Effector memory CD4-positive, alpha-beta T cell (primary cell): ENCODE measurements around the gene PCBP3.

Experiments used
- DNase-seq, 3 donors: peaks; one replicate each; pipeline ENCODE4 v3.0.0-alpha.2; 2020
- H3K27ac ChIP-seq: 2 replicates; pipeline ENCODE4 v1.7.0; 2013; ENCODE audit warnings: mild to moderate bottlenecking, low read length, moderate library complexity; ENCODE audit not compliant: insufficient read depth, poor library complexity, severe bottlenecking
- H3K27me3 ChIP-seq: replicated peaks from 2 replicates; pipeline ENCODE4 v1.7.0; 2013; ENCODE audit warnings: mild to moderate bottlenecking, low read length; ENCODE audit not compliant: insufficient read depth, control insufficient read depth, poor library complexity, severe bottlenecking
- H3K36me3 ChIP-seq: 2 replicates; pipeline ENCODE4 v1.7.0; 2013; ENCODE audit warnings: mild to moderate bottlenecking, low read length, moderate library complexity; ENCODE audit not compliant: control insufficient read depth, insufficient read depth
- H3K4me1 ChIP-seq: 2 replicates; pipeline ENCODE4 v1.7.0; 2013; ENCODE audit warnings: low read length, mild to moderate bottlenecking; ENCODE audit not compliant: control insufficient read depth, insufficient read depth, poor library complexity, severe bottlenecking
- H3K4me3 ChIP-seq: 2 replicates; pipeline ENCODE4 v1.7.0; 2013; ENCODE audit warnings: low read length, low read depth, mild to moderate bottlenecking; ENCODE audit not compliant: insufficient read depth, poor library complexity, severe bottlenecking
- H3K9me3 ChIP-seq: 2 replicates; pipeline ENCODE4 v1.7.0; 2013; ENCODE audit warnings: mild to moderate bottlenecking, low read length, moderate library complexity; ENCODE audit not compliant: control insufficient read depth

The PCBP3 gene

GRCh38 chr21:45766501-45766900 lies 123.0 kb downstream of the PCBP3 start:
- DNase-seq = no peak
- Histone ChIP-seq H3K9me3 (no peaks in the 10 kb centered on the region), H3K27ac (no peak overlapping the region), H3K4me1 (no peaks in the 10 kb centered on the region), H3K27me3 (no peaks in the 10 kb centered on the region), H3K4me3 (no peak overlapping the region), H3K36me3 (no peaks in the 10 kb centered on the region)

- H3K36me3 ChIP-seq = no peaks in the 10 kb centered on the region
- no peak for DNase-seq
- H3K27me3 ChIP-seq = no peaks in the 10 kb centered on the region
- H3K9me3 ChIP-seq = no peaks in the 10 kb centered on the region
- H3K4me1 ChIP-seq = no peaks in the 10 kb centered on the region
- H3K4me3 ChIP-seq = no peak overlapping the region
- H3K27ac ChIP-seq = no peak overlapping the region
Measured at GRCh38 chr21:45767071-45768006, 123.8 kb downstream of the PCBP3 start.

GRCh38 chr21:45768011-45768739 lies 124.7 kb downstream of the PCBP3 start:
- DNase-seq = no peak
- Histone ChIP-seq H3K4me1 (no peaks in the 10 kb centered on the region), H3K27me3 (no peaks in the 10 kb centered on the region), H3K27ac (no peak overlapping the region), H3K4me3 (no peak overlapping the region), H3K9me3 (no peaks in the 10 kb centered on the region), H3K36me3 (no peaks in the 10 kb centered on the region)

- Histone ChIP-seq H3K4me3 (no peak overlapping the region), H3K27me3 (no peaks in the 10 kb centered on the region), H3K4me1 (no peaks in the 10 kb centered on the region), H3K9me3 (no peaks in the 10 kb centered on the region), H3K36me3 (no peaks in the 10 kb centered on the region), H3K27ac (no peak overlapping the region)
- DNase-seq = no peak
Measured at GRCh38 chr21:45768740-45769048, 125.2 kb downstream of the PCBP3 start.

GRCh38 chr21:45769294-45769693 lies 125.8 kb downstream of the PCBP3 start:
- no peak for DNase-seq
- H3K4me3 ChIP-seq = no peak overlapping the region

GRCh38 chr21:45769896-45770295 lies 126.4 kb downstream of the PCBP3 start:
- no peak overlapping the region for H3K27ac ChIP-seq
- H3K27me3 ChIP-seq = no peaks in the 10 kb centered on the region
- H3K9me3 ChIP-seq = no peaks in the 10 kb centered on the region
- H3K36me3 ChIP-seq = no peaks in the 10 kb centered on the region
- no peaks in the 10 kb centered on the region for H3K4me1 ChIP-seq
- no peak overlapping the region for H3K4me3 ChIP-seq
- DNase-seq = no peak

More at GRCh38 chr21:45769294-45769693, 125.8 kb downstream of the PCBP3 start:
- Histone ChIP-seq H3K36me3 (no peaks in the 10 kb centered on the region), H3K9me3 (no peaks in the 10 kb centered on the region), H3K4me1 (no peaks in the 10 kb centered on the region), H3K27ac (no peak overlapping the region), H3K27me3 (no peaks in the 10 kb centered on the region)

GRCh38 chr21:45772180-45772579 lies 128.7 kb downstream of the PCBP3 start:
- Histone ChIP-seq H3K27ac (no peak overlapping the region), H3K36me3 (no peaks in the 10 kb centered on the region), H3K4me1 (no peaks in the 10 kb centered on the region), H3K9me3 (no peaks in the 10 kb centered on the region), H3K27me3 (no peaks in the 10 kb centered on the region), H3K4me3 (no peak overlapping the region)
- DNase-seq = no peak

GRCh38 chr21:45774291-45774690 lies 130.8 kb downstream of the PCBP3 start:
- DNase-seq = no peak
- Histone ChIP-seq H3K27ac (no peak overlapping the region), H3K36me3 (no peaks in the 10 kb centered on the region), H3K4me3 (no peak overlapping the region), H3K27me3 (no peaks in the 10 kb centered on the region), H3K4me1 (no peaks in the 10 kb centered on the region), H3K9me3 (no peaks in the 10 kb centered on the region)

GRCh38 chr21:45776971-45777370 lies 133.4 kb downstream of the PCBP3 start:
- no peaks in the 10 kb centered on the region for H3K27me3 ChIP-seq
- H3K9me3 ChIP-seq = no peaks in the 10 kb centered on the region
- no peak for DNase-seq
- no peak overlapping the region for H3K4me3 ChIP-seq
- H3K4me1 ChIP-seq = no peaks in the 10 kb centered on the region
- H3K36me3 ChIP-seq = no peaks in the 10 kb centered on the region
- no peak overlapping the region for H3K27ac ChIP-seq

GRCh38 chr21:45778686-45779085 lies 135.2 kb downstream of the PCBP3 start:
- H3K36me3 ChIP-seq = no peaks in the 10 kb centered on the region
- H3K27ac ChIP-seq = no peak overlapping the region
- H3K27me3 ChIP-seq = no peaks in the 10 kb centered on the region
- no peaks in the 10 kb centered on the region for H3K4me1 ChIP-seq
- no peak for DNase-seq
- H3K4me3 ChIP-seq = no peak overlapping the region
- no peaks in the 10 kb centered on the region for H3K9me3 ChIP-seq
